GM23248 (cell line): ENCODE results near the gene SCN7A. TPM values are rescaled to one million over a fixed set of nuclear protein-coding genes. Genes with fewer than 3 reads are reported as not detected.
"Not testable (repeated sequence)": the region's sequence is repeated elsewhere in the genome, so short reads cannot be mapped to it uniquely, and the experiment has no call there.

ENCODE experiments used
- DNase-seq: peaks from one replicate; pipeline ENCODE4 v3.0.0-alpha.2; 2015
- H2AFZ ChIP-seq: fragments of 200-600 bp; sonication (generic); 2 replicates; pipeline ENCODE4 v1.6.1; 2016; ENCODE audit warnings: antibody characterized with exemption
- H3F3A ChIP-seq: fragments of 200-600 bp; sonication (generic); 2 replicates; pipeline ENCODE4 v1.6.1; 2016; ENCODE audit warnings: mild to moderate bottlenecking, antibody characterized with exemption, mixed run types; ENCODE audit not compliant: insufficient read depth
- H3K27ac ChIP-seq: fragments of 200-600 bp; sonication (generic); 2 replicates; pipeline ENCODE4 v1.5.1; 2016; ENCODE audit warnings: mild to moderate bottlenecking
- H3K27me3 ChIP-seq: fragments of 200-600 bp; sonication (generic); replicated peaks from 2 replicates; pipeline ENCODE4 v1.6.1; 2016; ENCODE audit warnings: mild to moderate bottlenecking; ENCODE audit not compliant: insufficient read depth
- H3K36me3 ChIP-seq: fragments of 200-600 bp; sonication (generic); 2 replicates; pipeline ENCODE4 v1.6.1; 2016; ENCODE audit warnings: low read depth, mild to moderate bottlenecking
- H3K4me1 ChIP-seq: fragments of 200-600 bp; sonication (generic); 2 replicates; pipeline ENCODE4 v1.6.1; 2016; ENCODE audit warnings: mild to moderate bottlenecking; ENCODE audit not compliant: insufficient read depth
- H3K4me2 ChIP-seq: fragments of 200-600 bp; sonication (generic); one replicate; pipeline ENCODE4 v1.6.1; 2016; ENCODE audit warnings: mild to moderate bottlenecking; ENCODE audit not compliant: unreplicated experiment
- H3K4me3 ChIP-seq: fragments of 200-600 bp; sonication (generic); 2 replicates; pipeline ENCODE4 v1.5.1; 2016; ENCODE audit warnings: mild to moderate bottlenecking
- H3K79me2 ChIP-seq: fragments of 200-600 bp; sonication (generic); 2 replicates; pipeline ENCODE4 v1.6.1; 2016; ENCODE audit warnings: mild to moderate bottlenecking; ENCODE audit not compliant: insufficient read depth
- H3K9ac ChIP-seq: fragments of 200-600 bp; sonication (generic); 2 replicates; pipeline ENCODE4 v1.6.1; 2016; ENCODE audit warnings: mild to moderate bottlenecking
- H3K9me2 ChIP-seq: fragments of 200-600 bp; sonication (generic); 2 replicates; pipeline ENCODE4 v1.6.1; 2016; ENCODE audit warnings: mixed run types, mild to moderate bottlenecking, moderate library complexity; ENCODE audit not compliant: insufficient read depth
- H3K9me3 ChIP-seq: fragments of 200-600 bp; sonication (generic); one replicate; pipeline ENCODE4 v1.6.1; 2017; ENCODE audit warnings: low read depth
- H4K20me1 ChIP-seq: fragments of 200-600 bp; sonication (generic); 2 replicates; pipeline ENCODE4 v1.6.0; 2016; ENCODE audit not compliant: insufficient read depth
- EZH2 ChIP-seq: fragments of 200-600 bp; sonication (generic); IDR thresholded peaks from 2 replicates; pipeline ENCODE4 v1.6.1; 2018; ENCODE audit warnings: antibody characterized with exemption, mild to moderate bottlenecking; ENCODE audit not compliant: insufficient read depth, poor library complexity, severe bottlenecking
- EZH2phosphoT487 ChIP-seq: fragments of 200-600 bp; sonication (generic); IDR thresholded peaks from 2 replicates; pipeline ENCODE4 v1.6.1; 2018; ENCODE audit warnings: antibody characterized with exemption, moderate library complexity, mild to moderate bottlenecking, low read depth; ENCODE audit not compliant: insufficient read depth
- WGBS, 2 experiments: methylation state at CpG; one replicate each; pipeline ENCODE4 v1.1.6; 2015 to 2017; ENCODE audit warnings: low lambda C conversion rate in 2 of 2, low coverage in 1 of 2; ENCODE audit errors: missing lambda C conversion rate in 2 of 2; 5-methylcytosine and 5-hydroxymethylcytosine counted together
- in situ Hi-C: fragments of 300-500 bp; cut with MboI; formaldehyde crosslinking; loops from 2 replicates; pipeline ENCODE4 v1.15.0; 2020
- polyA plus RNA-seq: library from polyadenylated mRNA; unstranded; fragments of >200 nt; fragmentation: Nextera tagmentation; extraction: Ambion mirVana; gene quantifications from 2 replicates; pipeline ENCODE4 v1.2.1, GENCODE V29; 2016
- total RNA-seq: library from RNA; depleted of rRNA; stranded (reverse); fragments of >200 nt; shearing (Covaris generic); gene quantifications from 2 replicates; pipeline ENCODE4 v1.2.3, GENCODE V29; 2014

The SCN7A gene
- total and polyA plus RNA-seq, 2 experiments from 2014 or later = not detected

- Histone ChIP-seq H3K9me2 (no peaks in the 10 kb centered on the region), H3K9me3 (no peaks in the 10 kb centered on the region), H3K4me2 (no peak overlapping the region), H3K27ac (no peak overlapping the region), H3K9ac (no peak overlapping the region), H3K36me3 (no peaks in the 10 kb centered on the region), H3K4me1 (peaks cover 9% of the 10 kb centered on the region), H3F3A (0 out of 2 replicates have a peak, but pooled peaks cover 6% of the 10 kb centered on the region), H2AFZ (peak overlapping the region; percentile 5; the same call in 1 of the 2 replicates), H4K20me1 (no peaks in the 10 kb centered on the region), H3K79me2 (no peaks in the 10 kb centered on the region), H3K4me3 (no peak overlapping the region), H3K27me3 (no peaks in the 10 kb centered on the region)
- no peak for DNase-seq
- TF ChIP-seq EZH2phosphoT487 = no peak
- no peak for TF ChIP-seq EZH2
- 77 to 81% methylated on average over 9 of the region's 9 CpGs for WGBS, 2 experiments
- in situ Hi-C loops = no loop called here
These were observed 129.4 kb downstream of the SCN7A start for GRCh38 chr2:166364476-166365161.

- no peaks in the 10 kb centered on the region for H3K9me2 ChIP-seq
- H3K4me2 ChIP-seq = peak overlapping the region; percentile 25
- no peaks in the 10 kb centered on the region for H3K79me2 ChIP-seq
- DNase-seq = peak; percentile 60
- WGBS, 2 experiments = 81 to 91% methylated on average over 3 of the region's 3 CpGs
- peak overlapping the region; percentile 33 for H2AFZ ChIP-seq
- H3K9me3 ChIP-seq = no peaks in the 10 kb centered on the region
- no peaks in the 10 kb centered on the region for H3K27me3 ChIP-seq
- no peaks in the 10 kb centered on the region for H3K36me3 ChIP-seq
- no peak overlapping the region for H3K4me3 ChIP-seq
- H3K27ac ChIP-seq = peak overlapping the region; percentile 20
- no peak overlapping the region for H3K9ac ChIP-seq
- TF ChIP-seq EZH2 = no peak
- no peak for TF ChIP-seq EZH2phosphoT487
- 0 out of 2 replicates have a peak, but pooled peaks cover 6% of the 10 kb centered on the region for H3F3A ChIP-seq
- in situ Hi-C loops = no loop called here
- H3K4me1 ChIP-seq = peaks cover 9% of the 10 kb centered on the region
- no peaks in the 10 kb centered on the region for H4K20me1 ChIP-seq
These were observed 132.5 kb downstream of the SCN7A start for GRCh38 chr2:166361351-166362153.

GRCh38 chr2:166360906-166361305, 133.1 kb downstream of the SCN7A start:
- Histone ChIP-seq H3K9ac (no peak overlapping the region), H2AFZ (peak overlapping the region; percentile 33; the same call in 1 of the 2 replicates), H3K27ac (no peak overlapping the region), H3K36me3 (no peaks in the 10 kb centered on the region), H4K20me1 (no peaks in the 10 kb centered on the region), H3K4me2 (no peak overlapping the region), H3K4me1 (peaks cover 9% of the 10 kb centered on the region), H3F3A (0 out of 2 replicates have a peak, but pooled peaks cover 6% of the 10 kb centered on the region), H3K9me3 (no peaks in the 10 kb centered on the region), H3K79me2 (no peaks in the 10 kb centered on the region), H3K27me3 (no peaks in the 10 kb centered on the region), H3K9me2 (no peaks in the 10 kb centered on the region), H3K4me3 (no peak overlapping the region)
- in situ Hi-C loops = no loop called here
- WGBS, 2 experiments = 80 to 82% methylated on average over 2 of the region's 2 CpGs
- DNase-seq = no peak
- TF ChIP-seq EZH2 (no peak), EZH2phosphoT487 (no peak)

DNA sequence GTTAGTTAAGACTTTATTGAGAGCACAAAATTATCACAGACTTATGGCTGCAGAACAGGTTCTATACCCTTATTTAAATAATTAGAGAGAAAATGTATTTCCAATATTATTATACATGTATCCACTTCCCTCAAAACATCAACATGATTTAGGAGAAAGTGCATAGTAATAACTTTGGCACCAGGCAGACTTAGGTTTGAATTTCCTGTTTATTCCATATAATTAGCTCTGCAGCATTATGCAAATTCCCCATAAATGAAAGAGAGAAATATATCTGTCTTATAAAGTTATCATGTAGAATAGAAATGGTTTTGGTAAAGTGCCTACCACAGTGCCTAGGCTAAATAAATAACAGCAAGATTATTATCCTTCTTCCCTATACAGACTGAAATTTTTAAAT, 133.6 kb downstream of the SCN7A start:
- H3K9me3 ChIP-seq = no peaks in the 10 kb centered on the region
- no peaks in the 10 kb centered on the region for H3K36me3 ChIP-seq
- TF ChIP-seq EZH2phosphoT487 (no peak), EZH2 (no peak)
- H4K20me1 ChIP-seq = no peaks in the 10 kb centered on the region
- no peaks in the 10 kb centered on the region for H3K79me2 ChIP-seq
- DNase-seq = no peak
- no peaks in the 10 kb centered on the region for H3K27me3 ChIP-seq
- no peaks in the 10 kb centered on the region for H3K9me2 ChIP-seq
- in situ Hi-C loops = no loop called here
- H3K4me2 ChIP-seq = no peak overlapping the region
- H3K27ac ChIP-seq = no peak overlapping the region
- no peak overlapping the region for H3K4me3 ChIP-seq
- no peak overlapping the region for H3K9ac ChIP-seq
- peak overlapping the region; percentile 33; the same call in 1 of the 2 replicates for H2AFZ ChIP-seq
- peaks cover 9% of the 10 kb centered on the region for H3K4me1 ChIP-seq
- 0 out of 2 replicates have a peak, but pooled peaks cover 6% of the 10 kb centered on the region for H3F3A ChIP-seq

DNA sequence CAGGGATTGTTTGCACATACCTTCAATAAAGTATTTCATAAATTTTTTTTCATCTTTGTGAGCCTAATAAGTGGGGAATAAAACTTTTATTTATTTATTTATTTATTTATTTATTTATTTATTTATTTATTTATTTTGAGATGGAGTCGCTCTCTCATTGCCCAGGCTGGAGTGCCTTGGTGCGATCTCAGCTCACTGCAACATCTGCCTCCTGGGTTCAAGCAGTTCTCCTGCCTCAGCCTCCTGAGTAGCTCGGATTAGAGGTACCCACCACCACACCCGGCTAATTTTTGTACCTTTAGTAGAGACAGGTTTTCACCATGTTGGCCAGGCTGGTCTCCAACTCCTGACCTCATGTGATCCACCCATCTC, 136.1 kb downstream of the SCN7A start:
- H3K9me2 ChIP-seq, H4K20me1 ChIP-seq: not testable (repeated sequence)

More for the DNA sequence above, 136.1 kb downstream of the SCN7A start:
- H2AFZ ChIP-seq, H3F3A ChIP-seq, H3K9ac ChIP-seq, H3K4me2 ChIP-seq, H3K36me3 ChIP-seq, DNase-seq, H3K9me3 ChIP-seq, H3K79me2 ChIP-seq, H3K27ac ChIP-seq, H3K4me1 ChIP-seq, in situ Hi-C loops, H3K27me3 ChIP-seq, H3K4me3 ChIP-seq: not testable (repeated sequence)
- WGBS, 2 experiments = 85% methylated on average over 4 of the region's 4 CpGs
